Stimulated activated CD8-positive, alpha-beta memory T cell treated with anti-CD3 and anti-CD28 coated beads, Interleukin-2, amount 100 ng/mL, for 48 hours (primary cell): ENCODE data around the gene RASL11A.
"Not testable (repeated sequence)": the region's sequence is repeated elsewhere in the genome, so short reads cannot be mapped to it uniquely, and the experiment has no call there.

ENCODE experiments used
- DNase-seq, 2 donors: peaks; one replicate each; pipeline ENCODE4 v3.0.0-alpha.2; 2020; ENCODE audit warnings: low read depth in 2 of 2

Gene RASL11A

DNA sequence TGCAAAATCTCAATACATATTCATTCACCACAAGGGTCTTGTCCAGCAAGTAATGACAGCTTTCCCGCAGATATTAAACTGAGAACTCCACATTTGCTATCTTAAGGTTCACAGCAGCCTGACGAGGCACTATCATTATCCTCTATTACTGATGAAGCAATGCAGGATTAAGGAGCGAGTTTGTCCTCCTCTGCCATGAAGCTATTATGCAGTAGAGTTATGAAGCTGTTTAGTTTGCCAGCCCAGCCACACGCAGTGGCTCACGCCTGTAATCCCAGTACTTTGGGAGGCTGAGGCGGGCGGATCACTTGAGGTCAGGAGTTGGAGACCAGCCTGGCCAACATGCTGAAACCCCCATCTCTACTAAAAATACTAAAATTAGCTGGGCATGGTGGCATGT lies 29.8 kb downstream of the RASL11A start:
- not testable (repeated sequence) for DNase-seq

- DNase-seq, result no peak
Measured at GRCh38 chr13:27300941-27301586, 30.4 kb downstream of the RASL11A start.

DNA sequence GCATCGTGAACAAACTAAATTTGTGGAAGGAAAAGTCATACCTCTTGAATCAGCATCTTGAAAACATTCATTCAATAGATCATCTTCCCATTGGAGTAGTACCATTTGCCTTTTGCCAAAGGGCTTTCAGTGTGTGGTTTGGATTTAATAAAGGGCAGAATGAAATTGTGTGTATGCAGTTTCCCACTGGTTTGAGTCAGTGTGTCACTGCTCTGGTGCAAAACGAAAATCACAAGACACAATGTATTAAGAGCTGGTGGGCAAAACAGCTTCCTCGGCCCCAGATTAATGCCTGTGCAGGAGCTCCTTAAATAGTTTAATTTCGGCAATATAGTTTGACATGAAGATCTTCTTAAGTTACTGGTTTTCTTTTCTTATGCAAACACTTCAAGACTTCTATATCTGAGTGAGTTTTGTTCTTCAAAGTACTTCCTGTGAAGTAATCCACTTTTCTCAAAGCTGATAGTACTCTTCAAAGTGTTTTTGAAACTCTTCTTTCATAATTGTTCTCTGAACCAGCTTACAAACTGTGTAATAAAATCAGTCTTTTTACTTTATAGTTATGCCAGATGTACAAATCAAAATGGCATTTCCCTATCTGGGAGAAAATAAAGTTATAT lies 32.1 kb downstream of the RASL11A start:
- no peak for DNase-seq

GRCh38 chr13:27304099-27304498 lies 33.5 kb downstream of the RASL11A start:
- DNase-seq, result no peak

DNA sequence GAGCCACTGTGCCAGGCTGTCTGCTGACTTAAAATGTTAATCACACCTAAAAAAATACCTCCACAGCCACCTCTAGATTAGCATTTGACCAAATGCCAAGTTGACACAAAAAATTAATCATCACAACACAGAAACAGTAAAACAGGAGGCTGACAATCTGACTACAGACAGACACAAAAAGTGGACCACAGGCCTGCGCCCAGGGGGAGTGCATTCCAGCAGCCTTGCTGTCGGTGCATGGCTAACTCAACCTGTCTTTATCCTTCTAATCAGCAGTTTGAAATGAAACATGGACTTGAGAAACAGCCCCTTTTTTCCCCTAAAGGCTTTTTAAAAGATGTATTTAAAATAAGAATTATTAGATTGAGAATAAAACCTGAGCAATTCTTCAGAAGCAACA lies 34.0 kb downstream of the RASL11A start:
- DNase-seq, result no peak

GRCh38 chr13:27306364-27306763 lies 35.7 kb downstream of the RASL11A start:
- no peak for DNase-seq

- DNase-seq, result no peak
Measured at GRCh38 chr13:27308941-27309340, 38.3 kb downstream of the RASL11A start.

- no peak for DNase-seq
Measured at GRCh38 chr13:27309401-27309958, 38.9 kb downstream of the RASL11A start.

DNA sequence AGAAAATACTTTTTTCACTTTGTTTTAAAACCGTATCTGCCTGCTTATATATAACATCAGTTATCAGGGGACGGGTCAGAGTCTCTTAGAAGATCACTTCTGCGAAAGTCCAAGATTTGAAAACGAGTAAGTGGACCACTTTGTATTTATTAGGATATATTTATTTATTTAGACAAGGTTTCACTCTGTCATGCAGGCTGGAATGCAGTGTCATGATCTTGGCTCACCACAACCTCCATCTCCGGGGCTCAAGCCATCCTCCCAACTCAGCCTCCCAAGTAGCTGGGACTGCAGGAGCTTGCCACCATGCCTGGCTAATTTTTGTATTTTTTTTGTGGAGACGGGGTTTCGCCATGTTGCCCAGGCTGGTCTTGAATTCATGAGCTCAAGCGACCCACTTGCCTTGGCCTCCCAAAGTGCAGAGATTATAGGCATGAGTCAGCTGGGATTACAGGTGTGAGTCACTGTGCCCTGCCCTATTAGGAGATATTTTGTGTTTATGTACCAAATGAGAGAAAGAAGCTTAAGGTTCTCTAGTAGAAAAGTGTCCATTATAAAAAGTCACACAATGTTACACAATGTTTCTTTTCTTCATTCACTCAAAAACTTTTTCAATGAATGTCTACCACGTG lies 39.5 kb downstream of the RASL11A start:
- DNase-seq, result no peak

DNA sequence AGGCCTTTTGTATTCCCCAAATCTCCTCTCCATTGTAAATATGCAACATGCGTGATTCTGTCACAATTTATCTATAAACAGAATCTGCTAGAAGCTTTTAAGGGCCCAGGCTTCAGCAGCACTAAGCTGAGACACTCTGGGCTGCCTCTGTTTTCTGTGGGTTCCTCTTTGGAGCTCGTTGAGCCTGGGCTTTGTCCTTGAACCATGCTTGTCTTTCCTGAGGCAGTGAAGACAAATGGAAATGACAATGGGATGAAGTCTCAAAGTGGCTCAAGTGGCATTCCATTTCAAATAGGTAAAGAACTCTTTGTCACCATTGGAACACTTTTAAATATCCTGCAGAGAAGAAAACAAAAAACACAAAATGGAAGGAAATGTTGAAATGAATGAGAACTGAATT lies 40.3 kb downstream of the RASL11A start:
- DNase-seq, result no peak

GRCh38 chr13:27311518-27312210 lies 41.0 kb downstream of the RASL11A start:
- no peak for DNase-seq

- no peak for DNase-seq
Measured at GRCh38 chr13:27313770-27314169, 43.1 kb downstream of the RASL11A start.

GRCh38 chr13:27319404-27319803 lies 48.8 kb downstream of the RASL11A start:
- no peak for DNase-seq

GRCh38 chr13:27321468-27322431 lies 51.1 kb downstream of the RASL11A start:
- DNase-seq, result no peak

- DNase-seq, result not testable (repeated sequence)
Measured at GRCh38 chr13:27322443-27322842, 51.8 kb downstream of the RASL11A start.
